GM12878 (cell line): Measurements from ENCODE around the gene PVALEF. TPM values are rescaled to one million over a fixed set of nuclear protein-coding genes. Genes with fewer than 3 reads are reported as not detected.

ENCODE experiments used
- ATAC-seq: fragments of 200-7000 bp; cut with Tn5 transposase; 3 replicates; pipeline ENCODE4 v1.9.1; 2020; ENCODE audit warnings: mild to moderate bottlenecking, moderate library complexity
- BruUV-seq: library from RNA; stranded (reverse); fragments of 400-500 nt; replicated peaks from 2 replicates; lab custom pipeline; 2021; lab: Mats Ljungman, UMichigan
- CTCF ChIA-PET: fragments of 300-600 bp; sonication (Branson Sonifier 250); formaldehyde crosslinking; extraction: SDS; loops from one replicate; lab custom pipeline; 2021; ENCODE audit warnings: inconsistent platforms; lab: Yijun Ruan, JAX
- POLR2A ChIA-PET: fragments of 350-600 bp; formaldehyde crosslinking; extraction: SDS; loops from one replicate; lab custom pipeline; 2021; ENCODE audit warnings: inconsistent platforms; lab: Charles Lee
- RAD21 ChIA-PET: fragments of 300-600 bp; sonication (Branson Sonifier 250); formaldehyde crosslinking; loops from one replicate; lab custom pipeline; 2023; ENCODE audit warnings: antibody characterized with exemption; ENCODE audit not compliant: unreplicated experiment; lab: Charles Lee
- SMC1A ChIA-PET: fragments of 300-600 bp; sonication (Branson Sonifier 250); formaldehyde crosslinking; loops from one replicate; lab custom pipeline; 2023; ENCODE audit not compliant: unreplicated experiment, uncharacterized antibody; lab: Charles Lee
- DNase-seq: peaks from one replicate; pipeline ENCODE4 v3.0.0-alpha.2; 2011; ENCODE audit warnings: low read depth, low spot score
- FAIRE-seq: peaks from 3 replicates; lab custom pipeline; 2011; peaks lifted over from hg19 to GRCh38; lab: Jason Lieb, UNC
- H2AFZ ChIP-seq: 2 replicates; pipeline ENCODE4 v1.6.0; 2011; ENCODE audit warnings: low read depth, low read length, control low read depth; ENCODE audit not compliant: control insufficient read depth
- H3K27ac ChIP-seq: 2 replicates; pipeline ENCODE4 v1.5.1; 2011; ENCODE audit warnings: control low read depth; ENCODE audit not compliant: control insufficient read depth, insufficient read depth
- H3K27me3 ChIP-seq, 2 experiments: replicated peaks in 1 of 2; 2 replicates each; pipeline versions ENCODE4 v1.6.0 to v1.6.1; 2011; ENCODE audit warnings: low read length in 1 of 2; ENCODE audit not compliant: control insufficient read depth in 2 of 2, insufficient read depth in 2 of 2
- H3K36me3 ChIP-seq, 2 experiments: 2 replicates each; pipeline ENCODE4 v1.5.1; 2011; ENCODE audit warnings: low read length in 1 of 2; ENCODE audit not compliant: control insufficient read depth in 2 of 2, insufficient read depth in 2 of 2
- H3K4me1 ChIP-seq: 2 replicates; pipeline ENCODE4 v1.6.1; 2011; ENCODE audit warnings: mild to moderate bottlenecking, low read length, moderate library complexity, mixed read lengths; ENCODE audit not compliant: control insufficient read depth, insufficient read depth
- H3K4me2 ChIP-seq: 2 replicates; pipeline ENCODE4 v1.6.0; 2011; ENCODE audit warnings: control low read depth; ENCODE audit not compliant: control insufficient read depth, insufficient read depth
- H3K4me3 ChIP-seq: fragments of 200-600 bp; sonication (generic); 2 replicates; pipeline ENCODE4 v1.5.1; 2016
- H3K79me2 ChIP-seq: 2 replicates; pipeline ENCODE4 v1.6.0; 2011; ENCODE audit warnings: low read length; ENCODE audit not compliant: control insufficient read depth, insufficient read depth
- H3K9ac ChIP-seq: 2 replicates; pipeline ENCODE4 v1.8.0; 2011; ENCODE audit warnings: low read length, control low read depth, mixed read lengths; ENCODE audit not compliant: control insufficient read depth, insufficient read depth
- H3K9me3 ChIP-seq: replicated peaks from 3 replicates; pipeline ENCODE4 v1.5.1; 2011; ENCODE audit warnings: mild to moderate bottlenecking, low read length; ENCODE audit not compliant: control insufficient read depth, insufficient read depth
- H4K20me1 ChIP-seq: 2 replicates; pipeline ENCODE4 v1.6.0; 2011; ENCODE audit not compliant: control insufficient read depth, insufficient read depth
- BCLAF1 ChIP-seq: fragments of 450-650 bp; IDR thresholded peaks from 2 replicates; pipeline ENCODE4 v1.6.1; 2017; ENCODE audit warnings: antibody characterized with exemption, mild to moderate bottlenecking, moderate library complexity
- IRF5 ChIP-seq: fragments of 450-650 bp; IDR thresholded peaks from 2 replicates; pipeline ENCODE4 v1.6.1; 2017; ENCODE audit warnings: borderline replicate concordance
- LARP7 ChIP-seq: fragments of 450-650 bp; IDR thresholded peaks from 2 replicates; pipeline ENCODE4 v1.6.1; 2017; ENCODE audit warnings: mild to moderate bottlenecking
- MYB ChIP-seq: fragments of 150-350 bp; IDR thresholded peaks from 2 replicates; pipeline ENCODE4 v1.6.1; 2014; ENCODE audit warnings: mild to moderate bottlenecking, low read depth, low read length, borderline replicate concordance
- NBN ChIP-seq: fragments of 450-650 bp; IDR thresholded peaks from 2 replicates; pipeline ENCODE4 v1.6.1; 2016
- NR2C2 ChIP-seq: IDR thresholded peaks from 2 replicates; pipeline ENCODE4 v1.6.1; 2011; ENCODE audit warnings: borderline replicate concordance, low read depth; ENCODE audit not compliant: control insufficient read depth, insufficient read length
- PAX8 ChIP-seq: fragments of 450-650 bp; IDR thresholded peaks from 2 replicates; pipeline ENCODE4 v1.6.1; 2017; ENCODE audit warnings: mild to moderate bottlenecking, moderate library complexity
- POU2F2 ChIP-seq: IDR thresholded peaks from 3 replicates; pipeline ENCODE4 v1.6.1; 2011; ENCODE audit warnings: low read depth, mild to moderate bottlenecking, low read length, borderline replicate concordance
- RB1 ChIP-seq: fragments of 450-650 bp; formaldehyde crosslinking; IDR thresholded peaks from 2 replicates; pipeline ENCODE4 v1.6.1; 2017; ENCODE audit warnings: mild to moderate bottlenecking, borderline replicate concordance
- SIX5 ChIP-seq: IDR thresholded peaks from 2 replicates; pipeline ENCODE4 v1.6.1; 2011; ENCODE audit warnings: mild to moderate bottlenecking, low read depth, low read length, moderate library complexity; ENCODE audit not compliant: severe bottlenecking
- USF2 ChIP-seq: IDR thresholded peaks from 2 replicates; pipeline ENCODE4 v1.6.1; 2011; ENCODE audit warnings: low read depth, low read length, improper control_type of control experiment, borderline replicate concordance
- ZBED1 ChIP-seq: IDR thresholded peaks from 2 replicates; pipeline ENCODE4 v1.6.1; 2016; ENCODE audit warnings: borderline replicate concordance
- WGBS: methylation state at CpG from one replicate; pipeline ENCODE4 v1.1.6; 2016; ENCODE audit warnings: low lambda C conversion rate; ENCODE audit not compliant: insufficient replicate concordance, insufficient coverage; ENCODE audit errors: missing lambda C conversion rate; 5-methylcytosine and 5-hydroxymethylcytosine counted together
- in situ Hi-C: fragments of 300-500 bp; cut with MboI; formaldehyde crosslinking; loops from 9 replicates; pipeline ENCODE4 v1.14.3; 2018; ENCODE audit warnings: mixed read lengths
- intact Hi-C: fragments of 100-400 bp; cut with micrococcal nuclease; formaldehyde crosslinking; loops from one replicate; pipeline ENCODE4 v1.14.2; 2022; ENCODE audit not compliant: unreplicated experiment
- polyA plus RNA-seq, 11 experiments: library from polyadenylated mRNA; depleted of rRNA in 4 of 11; unstranded in 6 of 11; stranded (reverse) in 5 of 11; fragments of >200 nt; fragmentation: Nextera tagmentation in 4 of 11; fragmentation: Illumina TruSeq in 1 of 11; extraction: Ambion mirVana in 4 of 11; extraction: Trizol in 1 of 11; gene quantifications; 1 replicate in 1 of 11; 2 replicates in 10 of 11; pipeline versions ENCODE4 v1.2.1 to v1.2.3, GENCODE V29; 2011 to 2016; ENCODE audit warnings: inconsistent platforms in 2 of 11, missing spikeins in 2 of 11, low read depth in 1 of 11
- total RNA-seq, 4 experiments: library from RNA; depleted of rRNA in 3 of 4; stranded (reverse); fragments of >200 nt in 3 of 4; fragmentation: Illumina TruSeq in 1 of 4; extraction: Trizol in 1 of 4; gene quantifications; 2 replicates each; pipeline versions ENCODE4 v1.2.1 to v1.2.3, GENCODE V29; 2013 to 2021
- TF ChIP-seq, protein P1 (sequence below): IDR thresholded peaks from 2 replicates; pipeline ENCODE4 v1.6.1; 2012; ENCODE audit warnings: low read depth, low read length, improper control_type of control experiment
- TF ChIP-seq, protein P2 (sequence below): IDR thresholded peaks from 2 replicates; pipeline ENCODE4 v1.6.1; 2012; ENCODE audit warnings: low read depth, low read length, improper control_type of control experiment
- TF ChIP-seq, protein P3 (sequence below), 3 experiments: IDR thresholded peaks in 2 of 3; conservative IDR thresholded peaks in 1 of 3; 2 replicates each; pipeline ENCODE4 v1.5.1; 2011; ENCODE audit warnings: low read depth in 3 of 3, low read length in 3 of 3, mild to moderate bottlenecking in 3 of 3, control low read depth in 2 of 3, moderate library complexity in 2 of 3, inconsistent platforms in 1 of 3, mixed read lengths in 1 of 3; ENCODE audit not compliant: control insufficient read depth in 2 of 3, insufficient read depth in 1 of 3; ENCODE audit errors: extremely low read depth in 1 of 3

Gene PVALEF
- total and polyA plus RNA-seq, 10 of the 15 experiments (the other 5 are each of a cell fraction or from before 2014, with no cell fraction given) = not detected

GRCh38 chr17:81136366-81136765, 28.9 kb upstream of the PVALEF start (continued):
- TF ChIP-seq POU2F2 (no peak), NR2C2 (no peak), LARP7 (no peak), MYB (no peak), IRF5 (no peak), PAX8 (no peak), SIX5 (no peak), RB1 (no peak), NBN (no peak)
- TF ChIP-seq, protein P1, sequence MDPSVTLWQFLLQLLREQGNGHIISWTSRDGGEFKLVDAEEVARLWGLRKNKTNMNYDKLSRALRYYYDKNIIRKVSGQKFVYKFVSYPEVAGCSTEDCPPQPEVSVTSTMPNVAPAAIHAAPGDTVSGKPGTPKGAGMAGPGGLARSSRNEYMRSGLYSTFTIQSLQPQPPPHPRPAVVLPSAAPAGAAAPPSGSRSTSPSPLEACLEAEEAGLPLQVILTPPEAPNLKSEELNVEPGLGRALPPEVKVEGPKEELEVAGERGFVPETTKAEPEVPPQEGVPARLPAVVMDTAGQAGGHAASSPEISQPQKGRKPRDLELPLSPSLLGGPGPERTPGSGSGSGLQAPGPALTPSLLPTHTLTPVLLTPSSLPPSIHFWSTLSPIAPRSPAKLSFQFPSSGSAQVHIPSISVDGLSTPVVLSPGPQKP = no peak
- TF ChIP-seq, protein P2, sequence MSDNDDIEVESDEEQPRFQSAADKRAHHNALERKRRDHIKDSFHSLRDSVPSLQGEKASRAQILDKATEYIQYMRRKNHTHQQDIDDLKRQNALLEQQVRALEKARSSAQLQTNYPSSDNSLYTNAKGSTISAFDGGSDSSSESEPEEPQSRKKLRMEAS = no peak
- TF ChIP-seq, all 136 proteins: peak for 0

DNA sequence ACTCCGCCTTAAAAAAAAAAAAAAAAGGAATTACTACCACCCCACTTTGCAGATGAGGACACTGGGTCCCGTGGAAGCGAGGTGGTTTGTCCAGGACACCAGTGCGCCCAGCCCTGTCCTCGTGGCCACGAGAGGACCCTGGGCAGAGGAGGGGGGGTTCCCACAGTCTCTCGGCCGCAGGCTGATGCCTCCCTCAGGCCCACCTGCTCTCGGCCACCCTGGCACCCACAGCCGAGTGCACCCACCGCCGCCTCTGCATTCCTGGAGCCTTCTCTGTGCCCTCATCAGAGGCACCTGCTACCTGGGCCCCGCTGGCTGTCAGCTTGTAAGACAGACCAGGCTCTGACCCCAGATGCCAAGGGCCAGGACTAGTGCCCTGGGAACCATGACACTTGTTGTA, 28.1 kb upstream of the PVALEF start:
- Histone ChIP-seq H3K4me3 (no peak overlapping the region), H3K27me3 (no peaks in the 10 kb centered on the region), H3K9ac (no peak overlapping the region), H4K20me1 (no peaks in the 10 kb centered on the region), H3K4me1 (no peaks in the 10 kb centered on the region), H3K9me3 (no peaks in the 10 kb centered on the region), H3K4me2 (no peak overlapping the region), H3K27ac (no peak overlapping the region), H3K79me2 (no peaks in the 10 kb centered on the region), H3K36me3 (no peaks in the 10 kb centered on the region), H2AFZ (no peak overlapping the region)
- ChIA-PET SMC1A (no interaction called here), POLR2A (no interaction called here), CTCF (no interaction called here), RAD21 (no interaction called here)
- in situ Hi-C loops (loop anchor here (25.0 kb wide), 1 partner anchor 350 kb away; no protein-coding TSS in a partner anchor), intact Hi-C loops (no loop called here)
- WGBS = 77% methylated on average over 12 of the region's 13 CpGs
- FAIRE-seq (no peak), ATAC-seq (no peak), DNase-seq (no peak)
- no TSS peak for BruUV-seq
- TF ChIP-seq BCLAF1 (no peak), ZBED1 (no peak), PAX8 (no peak), USF2 (no peak)
- TF ChIP-seq, protein P3, sequence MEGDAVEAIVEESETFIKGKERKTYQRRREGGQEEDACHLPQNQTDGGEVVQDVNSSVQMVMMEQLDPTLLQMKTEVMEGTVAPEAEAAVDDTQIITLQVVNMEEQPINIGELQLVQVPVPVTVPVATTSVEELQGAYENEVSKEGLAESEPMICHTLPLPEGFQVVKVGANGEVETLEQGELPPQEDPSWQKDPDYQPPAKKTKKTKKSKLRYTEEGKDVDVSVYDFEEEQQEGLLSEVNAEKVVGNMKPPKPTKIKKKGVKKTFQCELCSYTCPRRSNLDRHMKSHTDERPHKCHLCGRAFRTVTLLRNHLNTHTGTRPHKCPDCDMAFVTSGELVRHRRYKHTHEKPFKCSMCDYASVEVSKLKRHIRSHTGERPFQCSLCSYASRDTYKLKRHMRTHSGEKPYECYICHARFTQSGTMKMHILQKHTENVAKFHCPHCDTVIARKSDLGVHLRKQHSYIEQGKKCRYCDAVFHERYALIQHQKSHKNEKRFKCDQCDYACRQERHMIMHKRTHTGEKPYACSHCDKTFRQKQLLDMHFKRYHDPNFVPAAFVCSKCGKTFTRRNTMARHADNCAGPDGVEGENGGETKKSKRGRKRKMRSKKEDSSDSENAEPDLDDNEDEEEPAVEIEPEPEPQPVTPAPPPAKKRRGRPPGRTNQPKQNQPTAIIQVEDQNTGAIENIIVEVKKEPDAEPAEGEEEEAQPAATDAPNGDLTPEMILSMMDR (IDR thresholded peaks at IDR 0.05 in 2 of 3, conservative IDR thresholded peaks at IDR 0.05 in 1 of 3; ENCODE audit: control insufficient read depth in 2 of 3, extremely low read depth in 1 of 3, insufficient read depth in 1 of 3, low read depth in 3 of 3, low read length in 3 of 3) = no peak
